Stimulated activated CD4-positive, alpha-beta T cell treated with anti-CD3 and anti-CD28 coated beads, Interleukin-1b, Interleukin-23, amount 100 ng/mL, for 24 hours (primary cell): Measurements from ENCODE around the gene CSNK1A1L.

ENCODE experiments used
- DNase-seq, 4 experiments: peaks; one replicate each; pipeline ENCODE4 v3.0.0-alpha.2; 2020; ENCODE audit warnings: low read depth in 4 of 4, low spot score in 1 of 4

Gene CSNK1A1L

DNA sequence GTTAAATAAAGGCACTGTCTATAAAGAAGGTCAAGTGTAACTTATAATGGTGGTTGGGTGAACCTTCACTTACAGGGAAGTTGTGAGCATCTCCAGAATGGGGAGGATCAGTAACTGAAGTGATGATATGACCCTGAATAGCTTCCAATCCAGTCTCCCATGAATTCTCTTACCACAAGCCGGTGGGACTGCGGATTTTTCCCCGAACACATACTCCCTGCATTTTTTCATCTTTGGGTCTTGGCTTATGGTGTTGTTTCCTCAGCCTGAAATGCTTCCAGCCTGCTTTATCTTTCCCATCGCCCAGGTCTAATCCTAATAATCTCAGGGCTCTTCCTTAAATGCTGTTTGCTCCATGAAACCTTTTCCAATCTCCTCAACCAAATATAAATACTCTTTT, 2.0 kb upstream of the CSNK1A1L start:
- no peak for DNase-seq

DNA sequence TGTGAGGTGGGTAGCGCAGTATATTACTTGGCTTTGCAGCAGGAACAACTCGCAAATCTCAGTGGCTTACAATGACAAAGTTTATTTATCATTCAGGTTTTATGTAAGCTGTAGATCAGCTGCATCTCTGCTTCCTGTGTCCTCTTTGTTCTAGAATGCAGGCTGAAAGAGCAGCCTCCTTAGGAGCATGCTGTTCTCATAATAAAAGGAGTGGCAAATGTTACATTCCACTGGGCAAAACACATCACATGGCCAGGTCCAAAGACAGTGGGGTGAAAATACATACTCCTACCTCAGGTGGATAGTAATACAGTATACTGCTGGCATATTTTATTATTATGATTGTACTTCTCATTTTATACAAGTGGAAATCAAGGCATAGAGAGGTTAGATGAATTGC, 1.2 kb upstream of the CSNK1A1L start:
- no peak for DNase-seq

DNA sequence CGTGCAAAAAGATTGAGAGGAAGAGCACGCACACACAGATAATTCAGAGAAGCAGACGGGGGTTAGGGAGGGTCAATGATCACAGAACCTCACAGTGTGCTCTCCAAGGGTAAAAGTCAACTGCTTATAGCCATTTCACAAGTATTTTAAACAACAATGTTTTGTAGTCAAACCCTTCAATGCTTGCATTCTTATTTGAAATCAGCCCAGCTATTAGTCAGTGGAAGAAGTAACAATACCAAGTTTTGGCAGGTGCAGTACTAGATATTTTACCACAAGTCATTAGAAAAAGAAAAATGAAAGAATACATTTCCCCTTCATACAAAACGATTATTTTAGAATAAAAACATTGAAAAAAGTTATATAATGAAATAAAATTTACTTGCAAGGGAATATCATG, 2.6 kb downstream of the CSNK1A1L start:
- no peak for DNase-seq

DNA sequence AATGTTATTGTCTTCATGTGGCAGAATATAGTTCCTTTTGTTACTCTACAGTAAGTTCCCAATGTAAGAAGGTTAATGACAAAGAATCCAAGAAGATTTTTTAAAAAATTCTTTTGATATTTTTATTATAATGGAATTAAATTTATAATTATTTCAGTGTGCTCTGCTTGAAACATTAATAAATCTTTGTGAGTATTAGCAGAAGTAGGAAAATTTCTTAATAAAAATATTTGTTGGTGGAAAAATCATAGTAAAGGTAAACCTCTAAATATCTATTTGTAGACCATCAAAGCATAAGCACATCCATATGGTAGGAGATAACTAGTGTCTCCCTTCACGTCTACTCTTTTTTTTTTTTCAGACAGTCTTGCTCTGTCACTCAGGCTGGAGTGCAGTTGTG, 4.3 kb downstream of the CSNK1A1L start:
- DNase-seq, result no peak

DNA sequence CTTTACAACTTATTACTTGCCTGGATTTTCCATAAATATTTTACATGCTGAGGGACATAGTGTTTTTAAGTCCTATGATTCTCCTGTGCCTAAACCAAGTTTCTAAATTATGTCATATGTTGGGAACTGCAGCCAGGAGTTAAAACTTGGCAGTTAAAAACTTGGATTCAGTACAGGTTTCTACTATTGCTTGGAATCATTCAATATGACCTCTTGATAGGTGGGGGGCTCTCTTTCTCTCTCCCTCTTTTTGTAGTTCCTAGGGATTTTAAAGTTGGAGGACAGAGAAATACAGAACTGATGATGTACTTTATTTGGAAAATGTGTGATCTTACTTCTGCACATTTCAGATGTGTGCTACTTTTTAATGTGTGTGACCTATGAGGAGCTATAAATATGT, 4.7 kb downstream of the CSNK1A1L start:
- DNase-seq, result no peak

DNA sequence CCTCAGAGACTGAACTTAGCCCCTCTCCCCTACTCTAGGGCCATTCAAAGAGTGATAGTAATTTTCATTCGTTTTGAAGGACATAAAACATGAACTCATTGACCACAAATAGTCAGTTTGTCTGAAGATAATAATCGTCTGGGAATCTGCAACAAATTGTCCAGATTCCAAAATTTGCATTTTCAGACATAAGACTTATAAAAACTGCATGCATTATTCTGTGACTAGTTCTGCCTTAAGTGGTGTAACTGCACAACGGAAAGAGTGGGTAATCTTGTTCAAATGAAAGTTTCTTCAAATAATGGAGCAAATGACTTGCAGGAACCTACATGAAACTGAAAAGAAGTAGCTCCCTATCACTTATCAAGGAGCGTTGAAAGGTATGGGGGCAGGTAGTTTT, 8.4 kb downstream of the CSNK1A1L start:
- no peak for DNase-seq

DNA sequence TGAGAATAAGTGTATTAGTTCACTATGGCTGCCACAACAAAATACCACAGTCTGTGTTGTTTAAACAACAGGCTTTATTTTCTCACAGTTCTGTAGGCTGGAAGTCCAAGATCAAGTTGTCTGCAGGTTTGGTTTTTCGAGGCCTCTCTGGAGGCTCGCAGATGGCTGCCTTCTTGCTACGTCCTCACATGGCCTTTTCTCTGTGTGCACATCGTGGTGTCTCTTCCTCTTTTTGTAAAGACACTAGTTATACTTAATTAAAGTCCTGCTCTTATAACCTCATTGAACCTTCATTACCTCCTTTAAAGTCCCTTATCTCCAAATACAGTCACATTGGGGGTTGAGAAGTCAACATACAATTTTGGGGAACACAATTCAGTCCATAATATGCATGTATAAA, 10.6 kb downstream of the CSNK1A1L start:
- no peak for DNase-seq

DNA sequence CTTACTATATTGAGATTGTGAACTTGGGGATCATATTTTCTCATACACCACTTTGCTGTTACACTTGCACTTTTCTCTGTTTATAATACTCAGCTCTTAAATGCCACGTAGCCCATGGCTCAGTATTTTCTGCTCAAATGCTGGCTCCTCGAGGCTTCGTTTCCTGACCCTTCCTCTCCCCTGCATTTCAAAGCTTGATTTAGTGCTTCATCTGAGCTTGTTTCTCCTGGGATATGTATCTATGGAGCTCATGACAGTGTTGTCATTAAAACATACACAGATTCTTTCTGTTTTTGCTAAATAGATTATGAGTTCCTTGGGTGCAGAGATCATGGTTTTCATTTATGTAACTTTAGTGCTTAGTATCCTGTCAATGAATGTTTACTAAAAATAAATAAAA, 11.4 kb downstream of the CSNK1A1L start:
- no peak for DNase-seq

DNA sequence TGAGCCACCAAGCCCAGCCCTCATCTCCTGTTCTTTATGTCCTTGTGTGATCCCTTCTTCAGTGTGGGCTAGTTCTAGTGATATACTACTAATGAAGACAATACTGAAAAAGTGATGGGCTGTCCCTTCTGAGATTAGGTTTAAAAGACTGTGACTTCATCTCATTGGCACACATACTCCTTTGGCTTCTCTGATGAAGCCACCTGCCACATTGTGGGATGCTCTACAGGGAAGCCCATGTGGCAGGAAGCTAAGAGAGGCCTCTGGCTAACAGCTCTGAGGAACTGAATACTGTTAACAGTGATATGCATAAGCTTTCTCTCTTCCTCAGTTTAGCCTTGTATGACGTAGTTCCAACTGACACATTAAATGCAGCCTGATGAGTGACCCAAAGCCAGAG, 13.6 kb downstream of the CSNK1A1L start:
- no peak for DNase-seq

DNA sequence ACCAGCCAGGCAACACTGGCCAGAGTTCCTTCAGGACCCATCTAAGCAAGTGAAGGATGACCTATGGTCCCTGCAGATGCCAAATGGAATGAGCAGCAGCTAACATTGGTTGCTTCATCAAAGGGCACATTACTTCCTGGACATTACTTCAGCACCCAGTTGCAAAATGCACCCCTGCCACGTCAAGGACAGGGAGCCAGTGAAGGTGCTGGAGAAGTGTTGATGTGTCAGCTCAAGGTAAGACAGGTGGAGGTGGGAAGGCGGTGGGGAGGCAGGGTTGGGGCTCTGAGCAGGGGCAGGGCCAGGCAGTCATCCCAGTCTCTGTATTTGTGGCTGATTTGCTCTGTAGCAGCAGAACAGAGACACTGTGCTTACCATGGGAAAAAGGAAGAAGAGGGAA, 14.6 kb downstream of the CSNK1A1L start:
- no peak for DNase-seq

DNA sequence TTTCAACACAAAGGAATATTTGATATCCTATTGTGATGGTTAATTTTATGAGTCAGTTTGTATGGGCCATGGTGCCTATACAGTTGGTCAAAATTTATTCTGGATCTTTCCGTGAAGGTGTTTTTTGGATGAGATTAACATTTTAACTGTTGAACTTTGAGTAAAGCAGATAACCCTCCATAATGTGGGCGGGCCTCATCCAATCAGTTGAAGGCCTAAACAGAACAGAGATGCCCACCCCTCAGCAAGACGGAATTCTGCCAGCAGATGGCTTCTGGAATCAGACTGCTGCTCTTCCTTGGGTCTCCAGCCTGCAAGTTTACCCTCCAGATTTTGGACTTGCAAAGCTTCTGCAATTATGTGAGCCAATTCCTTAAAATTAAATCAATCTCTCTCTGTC, 16.0 kb downstream of the CSNK1A1L start:
- DNase-seq, result no peak

DNA sequence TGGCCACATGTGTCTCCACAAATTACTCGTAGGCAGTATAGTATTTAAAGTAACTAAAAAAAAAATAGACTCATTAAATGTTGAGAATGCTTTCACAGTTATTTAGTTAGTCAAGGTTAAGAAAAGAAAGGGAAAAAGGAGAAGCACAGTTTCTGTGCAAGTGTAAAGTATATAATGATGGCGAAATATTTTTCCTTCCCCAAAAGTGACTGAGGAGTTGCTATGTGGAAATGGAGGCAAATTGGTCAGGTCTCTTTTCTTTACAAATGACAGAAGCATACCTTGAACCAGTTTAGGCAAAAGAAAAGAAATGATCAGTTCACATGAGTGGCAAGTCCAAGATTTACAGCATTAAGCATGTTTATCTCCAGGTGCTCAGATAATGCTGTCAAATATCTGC, 18.0 kb downstream of the CSNK1A1L start:
- no peak for DNase-seq

DNA sequence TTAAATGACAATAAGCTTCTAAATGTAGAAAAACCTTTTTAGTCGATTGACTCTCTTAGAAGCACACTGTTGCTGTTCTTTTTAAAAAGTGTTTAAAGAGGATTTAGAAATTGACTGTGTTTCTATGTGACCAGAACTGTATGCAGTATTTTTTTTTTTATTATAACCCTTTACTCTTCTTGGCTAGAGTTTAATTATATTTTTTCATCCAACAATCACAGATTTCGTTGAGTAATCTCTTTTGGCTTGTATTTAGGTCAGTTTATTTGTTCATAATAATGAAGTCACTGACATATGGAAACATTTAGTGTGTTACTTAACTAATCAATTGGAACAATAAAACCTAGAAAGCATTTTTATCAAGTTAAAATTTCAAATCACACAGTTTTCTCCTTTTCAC, 19.9 kb downstream of the CSNK1A1L start:
- no peak for DNase-seq

DNA sequence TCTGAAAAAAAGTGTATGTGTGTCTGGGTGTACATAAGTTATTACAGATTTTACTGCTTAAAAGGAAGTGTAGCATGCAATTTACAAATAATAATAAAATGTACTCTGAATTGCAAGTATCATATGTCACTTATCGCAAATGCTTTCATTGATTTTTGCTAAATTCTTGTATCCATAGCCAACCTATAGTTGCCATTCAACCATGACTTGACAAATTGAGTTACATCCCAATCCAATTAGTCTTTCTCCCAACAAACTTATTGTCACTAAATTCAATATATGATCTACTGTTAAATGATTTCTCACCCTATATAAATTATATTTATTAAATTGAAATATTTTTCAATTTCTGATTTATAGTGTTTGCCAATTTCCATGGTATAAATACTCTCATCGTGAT, 28.6 kb downstream of the CSNK1A1L start:
- DNase-seq, result no peak

DNA sequence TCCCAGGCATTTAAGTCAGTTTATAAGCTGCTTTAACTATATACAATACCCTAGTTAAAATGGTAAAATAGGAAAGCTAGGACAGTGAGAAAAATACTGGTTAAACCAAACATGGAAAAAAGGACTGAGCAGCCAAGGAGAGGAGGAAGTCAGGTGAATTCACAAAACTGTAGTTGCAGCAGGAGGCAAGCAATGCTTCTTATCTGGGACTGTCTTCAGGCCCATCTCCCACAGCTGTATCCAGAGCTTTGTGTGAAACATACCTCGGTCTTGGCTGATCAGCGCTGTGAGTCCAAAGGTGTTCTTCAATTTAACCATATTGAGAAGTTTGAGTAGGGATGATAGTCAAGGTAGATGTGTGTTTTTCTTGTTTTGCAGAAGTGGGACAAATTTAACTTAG, 30.3 kb downstream of the CSNK1A1L start:
- no peak for DNase-seq

DNA sequence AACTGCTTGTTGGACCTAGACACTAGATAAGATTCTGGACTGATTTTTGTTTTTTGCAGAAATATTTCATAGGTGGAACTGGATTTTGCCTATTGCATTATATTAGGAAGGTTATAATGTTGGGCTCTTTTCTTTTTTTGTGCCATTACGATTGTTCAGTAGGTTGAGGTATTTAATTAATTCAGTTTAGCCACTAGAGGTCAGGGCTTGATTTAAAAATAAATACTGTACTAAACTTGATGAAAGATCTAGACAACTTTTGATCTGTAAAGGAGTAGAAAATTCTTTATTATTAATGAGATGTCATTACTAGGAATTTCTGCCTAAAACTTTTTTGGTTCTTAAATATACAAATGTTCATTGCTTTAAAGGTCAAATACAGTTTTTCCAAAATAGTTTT, 30.8 kb downstream of the CSNK1A1L start:
- no peak for DNase-seq

DNA sequence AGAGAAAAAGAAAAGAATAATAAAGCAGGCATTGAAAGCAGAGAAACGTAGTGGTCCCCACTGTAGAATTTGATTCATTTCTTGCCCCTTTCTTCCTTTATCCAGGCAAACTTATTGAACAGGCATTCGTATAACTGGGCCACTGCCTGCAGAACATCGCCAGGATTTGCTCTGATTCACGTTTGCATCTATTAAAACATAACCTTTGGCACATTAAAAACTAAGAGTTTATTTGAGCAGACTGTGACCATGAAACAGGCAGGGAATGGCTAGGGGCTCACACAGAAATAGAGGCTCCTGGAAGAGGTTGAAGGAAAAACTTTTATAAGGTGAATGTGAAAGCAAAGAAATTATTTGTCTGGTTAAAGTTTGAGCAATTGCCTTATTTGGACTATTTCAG, 33.4 kb downstream of the CSNK1A1L start:
- DNase-seq, result no peak

DNA sequence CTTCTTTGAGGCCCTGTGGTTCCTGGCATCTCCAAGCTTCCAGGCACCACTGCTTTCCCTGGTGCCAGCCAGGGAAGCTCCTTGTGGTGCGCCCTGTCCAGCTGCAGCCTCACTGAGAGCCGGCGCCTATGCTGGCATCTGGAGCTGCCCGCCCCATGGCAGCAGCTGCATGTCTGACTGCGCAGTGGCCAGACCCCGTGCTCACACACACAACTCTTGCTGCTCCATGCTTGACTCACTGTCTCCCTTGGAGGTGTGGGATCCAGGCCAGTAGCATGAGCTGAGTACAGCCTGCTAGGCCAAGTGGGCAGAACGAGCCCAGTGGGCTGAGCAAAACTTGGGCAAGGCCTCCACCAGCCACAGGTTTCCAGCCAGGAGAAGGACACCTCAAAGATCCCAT, 34.5 kb downstream of the CSNK1A1L start:
- no peak for DNase-seq

DNA sequence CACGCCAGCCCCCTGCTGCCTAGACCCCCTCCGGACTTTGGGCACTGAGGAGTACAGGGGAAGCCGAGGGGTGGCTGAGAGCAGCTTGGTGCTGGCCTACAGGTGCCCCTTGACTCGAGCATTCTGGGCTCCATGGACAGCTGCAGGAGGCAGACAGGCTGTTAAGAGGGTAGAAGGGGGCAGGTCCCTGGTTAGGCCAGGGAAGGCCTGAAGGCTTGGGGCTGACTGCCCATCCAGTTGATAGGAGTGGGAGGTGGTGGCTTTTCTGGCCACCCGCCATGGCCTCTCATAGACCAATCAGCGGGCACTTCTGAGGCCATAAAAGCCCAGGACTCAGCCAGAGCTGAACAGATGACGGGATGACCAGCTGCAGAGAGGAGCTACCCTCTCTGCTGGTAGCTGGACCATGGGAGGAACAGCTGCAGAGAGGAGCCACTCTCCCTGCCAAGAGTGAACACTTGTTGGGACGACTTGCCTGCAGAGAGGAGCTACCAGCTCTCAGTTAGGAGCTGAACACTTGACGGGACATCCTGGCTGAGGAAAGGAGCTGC, 35.2 kb downstream of the CSNK1A1L start:
- no peak for DNase-seq

DNA sequence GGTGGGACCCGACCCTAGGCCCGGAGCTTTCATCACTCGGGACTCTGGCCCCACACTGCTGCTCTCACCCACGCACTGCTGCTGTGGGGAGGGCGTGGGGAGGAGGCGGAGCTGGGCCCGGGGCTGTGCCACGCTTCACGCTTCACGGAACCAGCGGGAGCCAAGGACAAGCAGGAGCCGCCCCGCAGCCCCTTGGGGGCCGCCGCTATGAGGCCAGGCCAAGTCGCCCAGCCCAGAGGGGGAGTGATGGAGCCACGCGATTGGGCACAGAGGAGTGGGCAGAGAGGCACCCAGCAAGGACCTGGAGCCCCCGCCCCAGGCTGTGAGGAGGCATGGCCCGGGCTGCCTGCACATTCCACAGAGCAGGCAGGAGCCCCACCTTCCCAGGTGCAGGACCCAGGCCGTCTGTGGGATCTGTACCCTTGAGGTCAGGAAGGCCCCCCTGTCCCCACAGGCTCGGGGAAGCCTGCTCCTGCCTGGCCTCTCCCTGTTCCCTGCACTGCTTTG, 35.8 kb downstream of the CSNK1A1L start:
- DNase-seq, result no peak

DNA sequence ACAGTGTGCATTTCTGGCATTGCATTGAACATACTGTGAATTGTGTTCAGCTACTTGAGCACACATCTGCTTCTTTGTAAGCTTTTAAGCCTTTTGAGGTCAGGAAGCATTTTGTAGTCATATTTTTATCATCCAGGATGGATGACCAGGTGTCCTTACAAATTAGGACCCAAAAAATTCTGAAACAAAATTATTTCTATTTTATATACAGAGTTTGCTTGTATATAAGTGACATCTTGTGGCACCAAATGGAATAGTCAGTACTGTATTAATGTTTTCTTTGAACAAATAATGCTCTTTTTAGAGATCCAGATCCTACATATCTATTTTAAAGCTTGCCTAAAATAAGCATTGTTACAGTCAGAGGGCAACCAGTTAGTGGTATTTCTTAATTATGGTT, 36.5 kb downstream of the CSNK1A1L start:
- DNase-seq, result no peak

DNA sequence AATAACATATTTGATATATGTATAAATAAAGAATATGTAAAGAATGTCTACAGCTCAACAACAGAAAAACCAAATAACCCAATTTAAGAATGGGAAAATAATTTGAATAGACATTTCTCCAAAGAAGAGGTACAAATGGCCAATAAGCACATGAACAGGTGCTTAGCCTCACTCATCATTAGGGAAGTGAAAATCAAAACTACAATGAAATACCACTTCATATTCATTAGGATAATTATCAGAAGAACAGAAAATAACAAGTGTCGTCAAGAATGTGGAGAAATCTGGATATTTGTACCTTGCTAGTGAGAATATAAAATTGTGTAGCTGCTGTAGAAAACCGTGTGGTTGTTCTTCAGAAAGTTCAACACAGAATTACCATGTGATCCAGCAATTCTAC, 37.6 kb downstream of the CSNK1A1L start:
- no peak for DNase-seq

DNA sequence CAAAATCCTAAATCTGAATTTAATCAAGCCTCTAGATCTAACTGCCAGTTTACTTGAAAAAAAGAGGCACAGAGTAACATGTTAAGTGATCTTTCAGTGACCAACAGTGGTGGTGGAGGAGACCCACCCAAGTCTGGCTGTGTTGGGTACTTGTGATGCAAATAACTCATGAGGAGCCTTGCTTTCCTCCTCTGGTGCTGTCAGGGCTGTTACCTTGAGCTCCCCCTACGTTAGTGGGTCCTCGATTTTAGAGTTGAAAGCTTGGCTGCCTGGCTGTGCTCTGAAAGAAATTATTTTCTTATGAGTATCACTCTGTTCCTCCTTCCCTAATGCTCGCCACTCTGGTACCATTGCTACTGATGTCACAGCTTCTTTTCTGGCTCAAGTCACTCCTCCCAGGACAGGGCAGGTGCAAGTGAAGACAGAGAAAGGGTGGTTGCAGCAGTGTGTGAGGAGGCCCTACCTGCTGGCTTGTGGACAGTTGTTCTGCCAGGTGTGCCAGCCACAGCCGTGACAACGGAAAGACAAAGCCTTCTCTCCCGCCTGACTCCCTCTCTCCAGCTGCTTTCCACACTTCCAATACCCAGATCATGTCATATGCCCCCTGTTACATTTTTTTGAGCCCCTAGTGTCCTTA, 39.5 kb downstream of the CSNK1A1L start:
- DNase-seq, result no peak

DNA sequence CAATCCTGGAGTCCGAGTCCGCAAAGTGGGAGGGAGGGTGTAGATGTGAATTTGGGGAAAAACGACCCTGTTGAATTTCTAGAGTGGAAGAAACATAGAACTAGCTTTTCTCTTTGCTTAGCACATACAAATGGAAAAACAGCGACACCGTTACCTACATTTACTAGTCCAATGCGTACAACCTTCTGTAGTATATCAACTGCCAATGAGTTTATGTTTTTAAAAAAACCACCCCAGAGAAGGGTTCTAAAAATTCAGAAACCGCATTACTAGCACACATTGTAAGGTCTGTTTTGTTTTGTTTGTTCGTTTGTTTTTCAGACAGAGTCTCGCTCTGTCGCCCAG, 45.6 kb downstream of the CSNK1A1L start:
- no peak for DNase-seq
